NCI-H1048 (cell line): ENCODE results near the gene FAM177A1.
"Not testable (repeated sequence)": the region's sequence is repeated elsewhere in the genome, so short reads cannot be mapped to it uniquely, and the experiment has no call there.

Experiments
- DNase-seq: peaks from one replicate; lab custom pipeline; 2025; lab: John Stamatoyannopoulos, UW

The FAM177A1 gene

GRCh38 chr14:35061113-35061791 is 15.2 kb downstream of the FAM177A1 start:
- not testable (repeated sequence) for DNase-seq

- not testable (repeated sequence) for DNase-seq
Observed at GRCh38 chr14:35065731-35066130, 19.7 kb downstream of the FAM177A1 start.

DNA sequence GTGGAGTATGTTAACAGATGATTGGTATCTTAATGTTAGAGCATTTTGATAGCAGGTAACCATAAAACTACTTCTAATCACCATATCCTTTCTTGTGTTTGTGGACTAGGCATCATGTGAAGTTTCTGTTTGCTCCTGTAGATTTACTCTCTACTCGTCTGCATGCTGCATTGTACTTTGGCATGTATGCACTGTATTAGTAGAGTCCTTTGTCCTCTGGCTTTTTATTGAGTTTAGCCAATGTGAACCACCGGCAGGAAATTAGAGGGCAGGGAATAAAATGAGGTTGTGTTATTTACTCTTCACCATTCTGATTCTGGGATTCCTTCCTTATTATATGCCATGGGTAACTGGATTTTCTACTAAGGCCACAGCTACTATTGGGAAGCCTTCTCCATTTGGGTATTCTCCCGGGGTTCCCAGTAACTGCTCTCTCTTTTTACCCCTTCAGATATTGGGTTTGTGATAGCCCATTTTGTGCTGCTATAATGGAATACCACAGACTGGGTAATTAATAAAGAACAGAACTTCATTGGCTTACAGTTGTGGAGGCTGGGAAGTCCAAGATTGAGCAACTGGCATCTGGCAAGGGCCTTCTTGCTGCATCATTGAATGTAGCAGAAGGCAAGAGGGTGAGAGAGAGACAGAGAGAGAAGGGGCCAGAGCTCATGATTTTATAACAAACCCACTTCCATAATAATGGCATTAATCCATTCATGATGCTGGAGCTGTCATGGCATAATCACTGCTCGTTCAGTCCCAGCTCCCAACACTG is 22.4 kb downstream of the FAM177A1 start:
- no peak for DNase-seq

GRCh38 chr14:35072226-35072625 is 26.2 kb downstream of the FAM177A1 start:
- no peak for DNase-seq

DNA sequence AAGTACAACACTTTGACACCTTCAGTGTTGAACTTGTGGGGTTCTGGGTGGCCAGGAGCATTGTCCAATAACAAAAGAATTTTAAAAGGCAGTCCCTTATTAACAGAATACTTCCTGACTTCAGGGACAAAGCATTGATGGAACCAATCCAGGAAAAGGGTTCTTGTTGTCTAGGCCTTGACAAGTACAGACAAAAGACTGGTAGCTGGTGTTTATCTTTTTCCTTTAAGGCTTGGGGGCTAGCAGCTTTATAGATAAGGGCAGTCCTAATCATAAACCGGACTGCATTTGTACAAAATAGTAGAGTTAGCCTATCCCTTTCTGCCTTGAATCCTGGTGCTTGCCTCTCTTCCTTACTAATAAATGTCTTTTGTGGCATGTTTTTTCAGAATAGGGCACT is 27.4 kb downstream of the FAM177A1 start:
- no peak for DNase-seq

DNA sequence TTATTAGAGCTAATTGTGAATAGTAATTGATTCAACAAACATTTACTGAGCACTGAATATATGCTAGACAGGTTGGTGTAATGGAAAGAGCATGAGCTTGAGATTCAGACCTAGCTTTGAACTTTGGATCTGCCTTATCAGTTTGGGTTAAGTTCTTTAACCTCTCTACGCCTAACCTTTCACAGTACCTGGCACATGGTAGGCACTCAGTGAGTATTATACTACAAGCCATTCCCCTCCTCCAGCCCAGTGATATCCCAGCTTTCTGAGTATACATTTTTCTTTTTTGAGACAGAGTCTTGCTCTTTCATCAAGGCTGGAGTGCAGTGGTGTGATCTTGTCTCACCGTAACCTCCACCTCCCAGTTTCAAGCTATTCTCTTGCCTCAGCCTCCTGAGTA is 32.0 kb downstream of the FAM177A1 start:
- DNase-seq: no peak

DNA sequence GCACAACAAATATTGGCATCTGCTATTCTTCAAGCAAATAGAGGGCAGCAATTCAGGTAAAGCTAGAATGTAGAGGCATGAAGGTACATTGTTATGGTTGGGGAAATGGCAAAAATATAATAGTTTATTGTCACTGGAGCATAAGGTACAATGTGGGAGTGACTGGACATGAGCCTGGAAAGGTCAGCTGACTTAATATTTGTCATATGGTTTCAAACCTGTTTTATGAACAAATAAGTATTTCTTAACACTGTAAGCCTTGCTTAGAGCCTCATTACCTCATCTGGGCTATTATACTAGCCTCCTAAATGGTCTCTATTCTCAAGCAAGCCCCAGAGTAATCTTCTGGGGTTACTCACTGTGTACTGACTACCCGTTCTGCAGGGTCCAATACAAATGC is 33.7 kb downstream of the FAM177A1 start:
- DNase-seq: no peak

DNA sequence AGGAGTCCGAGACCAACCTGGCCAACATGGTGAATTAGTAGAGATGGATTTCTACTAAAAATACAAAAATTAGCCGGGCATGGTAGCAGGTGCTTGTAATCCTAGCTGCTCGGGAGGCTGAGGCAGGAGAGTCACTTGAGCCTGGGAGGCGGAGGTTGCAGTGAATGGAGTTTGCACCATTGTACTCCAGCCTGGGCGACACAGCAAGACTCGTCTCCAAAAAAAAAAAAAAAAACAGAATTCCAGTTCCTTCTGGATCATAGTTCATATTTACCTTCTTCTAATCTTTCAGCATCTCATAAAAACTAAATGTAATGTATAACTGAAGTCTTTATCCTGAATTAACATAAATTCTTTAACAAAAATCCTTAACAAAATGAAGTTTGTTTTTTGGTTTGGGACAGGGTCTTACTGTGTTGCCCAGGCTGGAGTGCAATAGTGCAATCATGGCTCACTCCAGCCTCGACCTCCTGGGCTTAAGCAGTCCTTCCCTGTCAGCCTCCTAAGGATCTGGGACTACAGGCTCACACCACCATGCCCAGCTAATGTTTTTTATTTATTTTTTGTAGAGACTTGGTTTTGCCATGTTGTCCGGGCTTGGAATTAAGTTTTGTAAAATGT is 37.6 kb downstream of the FAM177A1 start:
- no peak for DNase-seq

GRCh38 chr14:35085441-35085840 is 39.4 kb downstream of the FAM177A1 start:
- DNase-seq: no peak

GRCh38 chr14:35088514-35088913 is 42.4 kb downstream of the FAM177A1 start:
- DNase-seq: no peak

DNA sequence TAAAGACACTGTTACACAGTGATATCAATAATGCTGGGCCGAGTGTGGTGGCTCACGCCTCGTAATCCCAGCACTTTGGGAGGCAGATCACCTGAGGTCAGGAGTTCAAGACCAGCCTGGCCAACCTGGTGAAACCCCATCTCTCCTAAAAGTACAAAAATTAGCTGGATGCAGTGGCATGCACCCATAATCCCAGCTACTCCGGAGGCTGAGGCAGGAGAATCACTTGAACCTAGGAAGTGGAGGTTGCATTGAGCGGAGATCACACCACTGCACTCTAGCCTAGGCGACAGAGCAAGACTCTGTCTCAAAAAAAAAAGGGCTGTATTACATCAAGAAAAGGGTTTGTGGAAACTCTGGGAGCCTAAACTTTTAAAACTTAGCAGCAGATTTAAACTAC is 48.6 kb downstream of the FAM177A1 start:
- DNase-seq: not testable (repeated sequence)

DNA sequence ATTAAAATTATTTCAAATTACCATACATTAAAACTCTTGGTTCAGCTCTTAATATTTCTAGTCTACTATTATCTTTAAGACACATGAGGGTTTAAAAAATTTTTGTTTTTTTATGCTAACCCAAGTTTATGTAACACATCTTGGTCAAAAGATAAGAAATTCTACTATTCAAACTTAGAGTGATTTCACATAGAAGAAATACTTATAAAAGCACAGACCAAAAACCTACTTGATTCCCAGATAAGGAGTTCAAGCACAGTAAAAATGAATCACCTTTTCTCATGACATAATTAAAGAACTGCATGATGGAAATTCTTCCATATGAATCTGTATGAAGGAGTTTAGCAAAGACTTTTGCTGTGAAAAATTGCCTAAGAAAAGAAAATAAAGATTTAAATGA is 61.8 kb downstream of the FAM177A1 start:
- DNase-seq: no peak

GRCh38 chr14:35112641-35113040 is 66.6 kb downstream of the FAM177A1 start:
- no peak for DNase-seq

DNA sequence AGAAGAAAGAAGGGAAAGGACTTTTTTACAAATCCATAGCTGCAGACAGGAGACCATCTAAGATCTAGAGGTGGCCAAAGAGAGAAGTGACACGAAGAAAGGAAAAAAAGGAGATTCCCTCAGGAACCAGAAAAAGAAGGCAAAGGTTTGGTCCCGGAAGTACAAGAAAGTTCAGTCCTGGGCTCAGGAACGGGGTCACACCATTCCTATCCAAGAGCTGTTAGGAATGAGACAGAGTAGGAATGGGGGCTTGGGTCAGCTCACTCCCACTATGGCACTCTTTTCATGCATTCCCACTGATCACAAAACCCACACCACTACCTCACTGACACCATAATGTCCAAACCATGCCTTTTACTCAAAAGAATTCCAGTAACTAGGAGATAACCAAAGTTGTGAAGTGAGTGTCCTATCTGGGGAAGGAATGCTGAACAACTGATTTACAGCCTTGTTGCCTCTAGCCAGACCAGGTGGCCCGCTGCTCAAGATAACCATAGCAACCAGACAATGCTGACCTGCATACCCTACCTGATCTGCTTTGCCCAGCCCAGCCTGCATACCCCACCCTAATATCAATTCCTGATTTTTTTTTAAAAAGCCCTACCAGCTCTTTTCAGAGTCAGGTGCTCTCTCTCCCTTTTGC is 67.4 kb downstream of the FAM177A1 start:
- DNase-seq: no peak

GRCh38 chr14:35114036-35114435 is 68.0 kb downstream of the FAM177A1 start:
- no peak for DNase-seq

GRCh38 chr14:35116242-35116641 is 70.2 kb downstream of the FAM177A1 start:
- no peak for DNase-seq

GRCh38 chr14:35117112-35117511 is 71.0 kb downstream of the FAM177A1 start:
- no peak for DNase-seq

DNA sequence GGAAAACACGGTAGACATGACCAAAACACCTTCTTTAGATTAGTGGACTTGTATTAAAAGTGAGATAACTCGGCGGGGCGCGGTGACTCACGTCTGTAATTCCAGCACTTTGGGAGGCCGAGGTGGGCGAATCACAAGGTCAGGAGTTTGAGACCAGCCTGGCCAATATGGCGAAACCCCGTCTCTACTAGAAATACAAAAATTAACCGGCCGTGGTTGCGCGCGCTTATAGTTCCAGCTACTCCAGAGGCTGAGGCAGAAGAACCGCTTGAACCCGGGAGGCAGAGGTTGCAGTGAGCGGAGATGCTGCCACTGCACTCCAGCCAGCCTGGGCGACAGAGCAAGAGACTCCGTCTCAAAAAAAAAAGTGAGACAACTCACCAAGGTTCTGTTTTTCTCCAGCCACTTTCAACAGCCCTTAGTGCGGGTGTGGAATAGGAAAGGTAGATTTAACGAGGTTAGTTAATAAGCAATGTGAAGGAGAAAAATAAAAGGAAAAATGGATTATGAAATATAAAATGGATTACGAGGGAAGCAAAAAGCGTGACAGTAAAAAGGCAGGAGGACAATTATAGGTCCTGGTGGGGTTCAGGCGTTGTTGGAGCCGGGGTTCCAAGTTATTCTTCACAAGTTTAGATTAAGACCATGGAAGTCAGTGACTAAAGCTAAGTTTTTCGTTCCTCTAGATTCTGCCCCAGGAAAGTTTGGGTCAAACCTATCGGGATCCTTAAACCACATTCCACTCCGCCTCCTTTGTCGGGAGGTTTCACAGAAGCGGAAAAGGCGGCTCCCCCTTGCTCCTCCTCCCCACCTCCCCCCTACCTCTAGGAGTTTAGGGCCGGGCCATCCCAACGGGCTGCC is 75.2 kb downstream of the FAM177A1 start:
- no peak for DNase-seq

DNA sequence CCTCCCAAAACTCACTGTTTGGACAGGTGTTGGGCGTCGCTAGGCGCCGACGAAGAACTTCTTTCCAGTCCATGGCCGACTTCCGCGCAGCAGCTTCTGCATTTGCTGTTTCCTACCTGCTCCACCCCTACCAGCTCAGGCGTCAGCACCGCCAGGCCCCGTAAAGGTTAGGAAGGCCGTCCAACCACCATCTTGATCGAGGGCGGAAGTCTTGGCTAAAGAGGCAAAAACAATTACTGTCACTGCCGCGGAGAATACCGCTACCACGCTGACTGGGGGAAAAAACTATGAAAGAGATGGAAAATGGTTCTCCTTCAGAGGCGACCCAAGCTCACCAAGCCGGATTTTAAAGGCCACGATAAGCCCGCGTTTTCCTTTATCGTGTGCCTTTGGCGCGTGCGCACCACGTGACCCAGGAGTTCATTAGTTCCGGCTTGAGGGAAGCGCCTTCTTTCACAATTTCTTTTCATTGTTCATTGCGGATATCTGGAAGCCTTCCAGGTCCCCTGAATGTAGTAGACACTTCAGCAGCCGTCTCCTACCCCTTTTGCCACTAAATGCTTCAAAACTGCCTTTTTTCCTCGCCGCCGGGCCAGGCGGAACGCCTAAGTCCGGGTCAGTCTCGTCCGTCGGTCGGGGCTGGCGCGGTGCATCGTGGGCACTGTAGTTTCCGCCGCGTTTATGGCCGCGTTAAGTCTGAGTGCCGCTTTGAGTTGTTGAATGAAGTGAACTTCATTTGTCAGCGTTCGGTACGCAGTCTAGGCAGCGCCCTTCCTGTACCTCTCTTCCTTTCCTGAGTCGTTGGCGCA is 76.0 kb downstream of the FAM177A1 start, which contains the start of the genes PPP2R3C and PRORP:
Gene PPP2R3C, minus strand, starts transcription at position 104 of the 809 bp plus-strand sequence. Its CDS starts 31 bp downstream, at position 73.
Gene PRORP, plus strand, starts transcription at position 666 of the 809 bp plus-strand sequence. CDS start 694 bp downstream, outside the sequence.
- peak; percentile 89 for DNase-seq

DNA sequence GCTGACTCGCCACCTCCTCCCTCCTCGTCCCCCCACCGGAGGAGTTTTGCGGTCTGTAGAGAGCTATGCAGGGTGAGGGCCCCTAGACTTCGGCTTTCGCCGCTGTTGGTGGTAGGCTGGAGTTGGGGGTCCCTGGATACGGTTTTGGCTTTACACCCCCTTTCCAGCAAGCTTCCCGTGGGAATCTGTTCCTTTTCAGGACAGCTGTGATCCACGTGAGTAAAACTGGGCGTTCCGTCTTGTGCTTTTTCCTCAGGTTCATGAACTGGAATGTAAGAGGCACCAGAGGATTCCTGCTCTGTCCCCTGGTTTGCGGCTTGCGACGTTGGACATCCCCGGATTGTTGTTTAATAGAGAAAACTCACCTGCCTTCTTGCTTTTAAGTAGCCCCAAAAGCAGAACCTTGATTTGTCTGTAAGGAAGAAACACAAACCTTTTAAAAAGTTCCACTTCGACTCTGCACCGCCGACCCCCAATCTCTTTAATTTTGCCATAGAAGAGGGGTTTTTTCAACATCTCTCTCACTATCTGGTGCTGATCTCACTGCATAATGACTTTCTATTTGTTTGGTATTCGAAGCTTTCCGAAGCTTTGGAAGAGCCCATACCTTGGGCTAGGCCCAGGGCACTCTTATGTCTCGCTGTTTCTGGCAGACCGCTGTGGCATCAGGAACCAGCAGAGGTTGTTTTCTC is 76.8 kb downstream of the FAM177A1 start:
- DNase-seq: no peak
